GM19452 (cell line): ENCODE results near the gene MRAS.
"Not testable (repeated sequence)": the region's sequence is repeated elsewhere in the genome, so short reads cannot be mapped to it uniquely, and the experiment has no call there.

Experiments used
- ATAC-seq: cut with Tn5 transposase; IDR thresholded peaks from one replicate; pipeline ENCODE4 v1.9.1; 2021; ENCODE audit not compliant: unreplicated experiment

MRAS gene

GRCh38 chr3:138412821-138413551 is 64.6 kb downstream of the MRAS start:
- ATAC-seq = no peak

- ATAC-seq = not testable (repeated sequence)
These were observed 67.9 kb downstream of the MRAS start for GRCh38 chr3:138416236-138416635.

- ATAC-seq = peak; percentile 75
These were observed 69.2 kb downstream of the MRAS start for GRCh38 chr3:138417559-138417982.

GRCh38 chr3:138418601-138419206 is 70.3 kb downstream of the MRAS start:
- no peak for ATAC-seq

- ATAC-seq = no peak
These were observed 74.9 kb downstream of the MRAS start for GRCh38 chr3:138423316-138423715.

GRCh38 chr3:138424323-138424722 is 75.9 kb downstream of the MRAS start:
- no peak for ATAC-seq

GRCh38 chr3:138426211-138426610 is 77.8 kb downstream of the MRAS start:
- ATAC-seq = no peak

- ATAC-seq = not testable (repeated sequence)
These were observed 78.4 kb downstream of the MRAS start for GRCh38 chr3:138426754-138427153.

- ATAC-seq = no peak
These were observed 81.3 kb downstream of the MRAS start for GRCh38 chr3:138429665-138430064.

- ATAC-seq = no peak
These were observed 84.3 kb downstream of the MRAS start for GRCh38 chr3:138432576-138433240.

- ATAC-seq = no peak
These were observed 85.5 kb downstream of the MRAS start for GRCh38 chr3:138433892-138434275.

GRCh38 chr3:138434276-138434874 is 86.0 kb downstream of the MRAS start, which contains the start of gene ESYT3:
Gene ESYT3, plus strand, starts transcription at chr3:138434616. Its CDS starts 183 bp downstream, at chr3:138434799.
- ATAC-seq = no peak

- no peak for ATAC-seq
These were observed 86.7 kb downstream of the MRAS start for GRCh38 chr3:138434875-138435772.

- no peak for ATAC-seq
These were observed 87.5 kb downstream of the MRAS start for GRCh38 chr3:138435840-138436239.

- no peak for ATAC-seq
These were observed 88.9 kb downstream of the MRAS start for GRCh38 chr3:138437281-138437680.

- ATAC-seq = no peak
These were observed 90.5 kb downstream of the MRAS start for GRCh38 chr3:138438896-138439295.

GRCh38 chr3:138439646-138440045 is 91.3 kb downstream of the MRAS start:
- no peak for ATAC-seq

GRCh38 chr3:138440121-138440521 is 91.7 kb downstream of the MRAS start:
- no peak for ATAC-seq

- no peak for ATAC-seq
These were observed 92.2 kb downstream of the MRAS start for GRCh38 chr3:138440596-138440995.

- no peak for ATAC-seq
These were observed 92.9 kb downstream of the MRAS start for GRCh38 chr3:138441256-138441655.

GRCh38 chr3:138441742-138442141 is 93.4 kb downstream of the MRAS start:
- no peak for ATAC-seq
